ENCODE data around the gene POLR3E. TPM values are rescaled to one million over a fixed set of nuclear protein-coding genes. Genes with fewer than 3 reads are reported as not detected.

The POLR3E gene
- total and polyA plus RNA-seq, 7 experiments from 2014 or later, result 11.8 to 232 (median 107) TPM

DNA sequence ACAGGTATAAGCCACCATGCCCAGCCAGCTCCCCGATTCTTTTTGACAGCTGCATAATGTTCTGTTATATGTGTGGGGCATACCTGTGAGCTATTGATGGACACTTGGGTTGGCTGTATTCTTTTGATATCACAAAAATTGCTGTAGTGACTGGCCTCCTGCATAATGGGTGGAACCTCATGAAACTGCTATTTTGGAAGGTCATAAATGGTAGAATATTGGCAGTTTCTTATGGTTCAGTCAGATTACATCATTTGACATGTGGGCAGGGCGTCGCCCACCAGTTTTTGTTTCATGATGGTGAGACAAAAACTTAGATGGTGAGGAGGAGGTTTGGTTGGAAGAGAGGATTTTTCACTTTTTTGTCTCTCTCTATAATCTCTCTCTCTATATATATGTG lies 26.7 kb upstream of the POLR3E start:
- Mint-ChIP-seq H3K27me3 (no peaks in the 10 kb centered on the region), H3K36me3 (peaks cover 5 to 47% (median 14%) of the 10 kb centered on the region in 5 donors), H3K4me1 (peaks cover under 1 to 7% (median 2%) of the 10 kb centered on the region in 7 donors), H3K4me3 (no peak overlapping the region), H3K27ac (peak overlapping the region in 2 of 9 donors; percentile 14 to 31), H3K9me3 (no peaks in the 10 kb centered on the region)
- no peak for DNase-seq
- intact Hi-C loops (cut with micrococcal nuclease), result no loop called here
- H3K4me1 ChIP-seq (ENCODE audit: control insufficient read depth in 2 of 2, insufficient read depth in 2 of 2, low read length in 2 of 2), result no peaks in the 10 kb centered on the region
- POLR2A ChIA-PET, result interaction anchor here (1.1 kb wide), 1 partner anchor 9 kb away, joined by 3 read pairs; no protein-coding TSS in a partner anchor
- ATAC-seq, result no peak
- no peak overlapping the region for H3K4me3 ChIP-seq (ENCODE audit: low read length)
- H3K9me3 ChIP-seq (ENCODE audit: control insufficient read depth in 2 of 3, low read length in 3 of 3), result no peaks in the 10 kb centered on the region
- CTCF ChIA-PET, result interaction anchor here (0.6 kb wide), 1 partner anchor 37 kb away, joined by 3 read pairs; no protein-coding TSS in a partner anchor
- H3K27ac ChIP-seq (ENCODE audit: low read depth, low read length), result no peak overlapping the region
- no peaks in the 10 kb centered on the region for H3K27me3 ChIP-seq (ENCODE audit: control insufficient read depth in 2 of 2, insufficient read depth in 2 of 2, low read length in 2 of 2)
- peaks cover 0 to 26% (median 3%) of the 10 kb centered on the region in 3 experiments for H3K36me3 ChIP-seq (ENCODE audit: control insufficient read depth in 2 of 3, insufficient read depth in 3 of 3, low read length in 3 of 3)

DNA sequence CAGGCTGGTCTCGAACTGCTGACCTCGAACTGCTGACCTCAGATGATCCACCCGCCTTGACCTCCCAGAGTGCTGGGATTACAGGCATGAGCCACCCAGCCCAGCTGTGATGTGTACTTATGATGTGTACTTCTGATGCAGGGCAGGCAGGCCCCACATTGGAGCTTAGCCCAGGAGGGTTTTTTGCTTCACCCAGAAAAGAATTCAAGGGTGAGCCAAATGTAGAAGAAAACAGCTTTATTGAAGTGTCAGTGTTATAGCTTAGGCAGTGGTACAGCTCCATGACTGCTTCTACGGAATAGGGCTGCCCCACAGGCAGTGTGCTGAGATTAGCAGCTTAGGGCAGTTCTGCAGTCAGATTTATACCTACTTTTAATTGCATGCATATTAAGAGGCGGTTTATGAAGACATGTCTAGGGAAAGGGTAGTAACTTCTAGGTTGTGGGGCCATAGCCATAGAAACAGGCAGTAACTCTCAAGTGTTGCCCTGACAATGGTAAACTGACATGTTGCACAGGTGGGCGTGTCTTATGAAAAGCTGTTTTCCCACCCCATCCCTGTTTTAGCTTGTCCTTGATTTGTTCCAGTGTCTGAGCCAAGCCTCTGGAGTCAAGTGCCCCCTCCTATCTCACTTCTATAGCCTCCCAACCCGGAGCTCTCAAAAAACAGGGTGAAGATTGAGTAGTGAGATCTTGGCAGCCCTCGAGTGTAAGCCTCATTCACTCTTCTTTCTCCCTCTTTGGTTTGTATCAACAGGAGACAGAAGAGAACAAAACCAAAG lies 24.1 kb upstream of the POLR3E start:
- no peaks in the 10 kb centered on the region for H3K27me3 ChIP-seq (ENCODE audit: control insufficient read depth in 2 of 2, insufficient read depth in 2 of 2, low read length in 2 of 2)
- H3K27me3 Mint-ChIP-seq, result no peaks in the 10 kb centered on the region
- no peak for ATAC-seq
- H3K27ac Mint-ChIP-seq, result no peak overlapping the region
- no peak for DNase-seq
- H3K4me1 Mint-ChIP-seq, result peaks cover 0 to 4% (median 0%) of the 10 kb centered on the region in 7 donors
- H3K4me1 ChIP-seq (ENCODE audit: control insufficient read depth in 2 of 2, insufficient read depth in 2 of 2, low read length in 2 of 2), result no peaks in the 10 kb centered on the region
- H3K27ac ChIP-seq (ENCODE audit: low read depth, low read length), result no peak overlapping the region
- H3K9me3 ChIP-seq (ENCODE audit: control insufficient read depth in 2 of 3, low read length in 3 of 3), result no peaks in the 10 kb centered on the region
- H3K36me3 ChIP-seq (ENCODE audit: control insufficient read depth in 2 of 3, insufficient read depth in 3 of 3, low read length in 3 of 3), result peaks cover 0 to 13% (median 3%) of the 10 kb centered on the region in 3 experiments
- H3K9me3 Mint-ChIP-seq, result no peaks in the 10 kb centered on the region
- CTCF ChIA-PET, result no interaction called here
- peaks cover 4 to 38% (median 18%) of the 10 kb centered on the region in 5 donors for H3K36me3 Mint-ChIP-seq
- POLR2A ChIA-PET, result no interaction called here
- H3K4me3 Mint-ChIP-seq, result no peak overlapping the region
- intact Hi-C loops (cut with micrococcal nuclease), result no loop called here
- no peak overlapping the region for H3K4me3 ChIP-seq (ENCODE audit: low read length)

DNA sequence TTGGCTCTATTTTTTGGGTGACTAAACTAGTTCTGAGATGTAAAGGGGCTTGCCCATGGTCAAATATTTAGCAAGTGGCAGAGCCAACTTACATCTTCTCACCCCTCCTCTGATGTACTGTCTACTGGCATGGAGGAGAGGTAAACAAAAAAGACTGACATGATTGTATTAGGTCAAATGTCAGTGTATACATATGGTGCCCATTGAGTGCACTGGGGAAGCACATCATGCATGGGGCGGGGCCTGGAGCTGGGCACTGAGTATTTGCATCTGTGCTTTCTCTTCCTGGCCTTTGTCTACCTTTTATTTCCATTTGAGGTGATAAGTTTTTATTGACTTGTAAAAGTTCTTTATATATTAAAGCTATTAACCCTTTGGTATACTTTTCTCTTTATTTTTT lies 22.3 kb upstream of the POLR3E start:
- ChIA-PET CTCF (no interaction called here), POLR2A (no interaction called here)
- no peak overlapping the region for H3K4me3 ChIP-seq (ENCODE audit: low read length)
- H3K9me3 ChIP-seq (ENCODE audit: control insufficient read depth in 2 of 3, low read length in 3 of 3), result no peaks in the 10 kb centered on the region
- H3K4me1 ChIP-seq (ENCODE audit: control insufficient read depth in 2 of 2, insufficient read depth in 2 of 2, low read length in 2 of 2), result no peaks in the 10 kb centered on the region
- Mint-ChIP-seq H3K27me3 (no peaks in the 10 kb centered on the region), H3K4me1 (peaks cover 0 to 7% (median 0%) of the 10 kb centered on the region in 7 donors), H3K4me3 (no peak overlapping the region), H3K27ac (no peak overlapping the region), H3K36me3 (peaks cover 0 to 30% (median 12%) of the 10 kb centered on the region in 5 donors), H3K9me3 (no peaks in the 10 kb centered on the region)
- DNase-seq, result no peak
- no peak for ATAC-seq
- H3K27me3 ChIP-seq (ENCODE audit: control insufficient read depth in 2 of 2, insufficient read depth in 2 of 2, low read length in 2 of 2), result no peaks in the 10 kb centered on the region
- intact Hi-C loops (cut with micrococcal nuclease), result no loop called here
- H3K27ac ChIP-seq (ENCODE audit: low read depth, low read length), result no peak overlapping the region
- H3K36me3 ChIP-seq (ENCODE audit: control insufficient read depth in 2 of 3, insufficient read depth in 3 of 3, low read length in 3 of 3), result peaks cover 0 to 13% (median 3%) of the 10 kb centered on the region in 3 experiments

DNA sequence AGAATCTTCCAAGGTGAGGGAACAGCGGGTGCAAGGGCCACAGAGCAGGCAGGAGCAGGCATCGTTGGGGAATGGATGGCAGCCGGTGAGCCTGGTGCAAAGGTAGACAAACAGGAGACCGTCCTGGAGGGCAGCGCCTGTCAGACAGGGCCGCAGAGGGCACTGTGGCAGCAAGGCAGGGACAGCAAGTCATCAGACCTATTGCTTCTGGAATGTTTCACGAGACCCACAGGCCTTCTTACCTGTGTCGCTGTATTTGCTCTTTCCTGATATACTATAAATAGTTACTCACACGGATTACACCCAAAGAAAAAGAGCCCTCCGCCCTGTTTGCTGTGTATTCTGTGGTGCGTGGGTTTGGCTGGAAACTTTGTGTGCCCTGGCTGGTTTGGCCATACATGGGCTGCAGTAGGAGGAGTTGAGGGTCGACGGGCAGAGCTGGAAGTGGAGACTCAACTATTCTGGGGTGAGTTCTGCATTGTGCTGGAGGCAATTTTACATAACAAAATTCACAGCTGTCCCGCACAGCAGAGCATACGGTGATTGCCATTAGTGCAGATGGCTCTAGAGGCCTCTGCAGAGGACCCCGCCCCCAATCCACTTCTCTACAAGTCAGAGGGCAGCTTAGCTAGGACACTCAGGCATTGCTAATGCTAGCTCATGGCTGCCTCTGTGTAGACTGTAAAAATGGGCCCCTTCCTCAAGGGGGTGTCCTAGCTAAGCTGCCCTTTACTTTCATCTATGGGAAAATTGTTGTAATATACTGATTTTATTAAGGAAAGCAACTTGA lies 18.6 kb upstream of the POLR3E start:
- Mint-ChIP-seq H3K9me3 (no peaks in the 10 kb centered on the region), H3K36me3 (peaks cover 4 to 32% (median 23%) of the 10 kb centered on the region in 5 donors), H3K27ac (peak overlapping the region in 2 of 9 donors; percentile 47 to 80), H3K27me3 (no peaks in the 10 kb centered on the region), H3K4me3 (no peak overlapping the region), H3K4me1 (peaks cover 0 to 2% (median 0%) of the 10 kb centered on the region in 7 donors)
- Histone ChIP-seq H3K36me3 (ENCODE audit: control insufficient read depth in 2 of 3, insufficient read depth in 3 of 3, low read length in 3 of 3) (peaks cover 0 to 30% (median 0%) of the 10 kb centered on the region in 3 experiments), H3K27ac (ENCODE audit: low read depth, low read length) (no peak overlapping the region), H3K9me3 (ENCODE audit: control insufficient read depth in 2 of 3, low read length in 3 of 3) (no peaks in the 10 kb centered on the region), H3K4me1 (ENCODE audit: control insufficient read depth in 2 of 2, insufficient read depth in 2 of 2, low read length in 2 of 2) (no peaks in the 10 kb centered on the region), H3K4me3 (ENCODE audit: low read length) (no peak overlapping the region), H3K27me3 (ENCODE audit: control insufficient read depth in 2 of 2, insufficient read depth in 2 of 2, low read length in 2 of 2) (no peaks in the 10 kb centered on the region)
- POLR2A ChIA-PET, result no interaction called here
- intact Hi-C loops (cut with micrococcal nuclease), result no loop called here
- ATAC-seq (no peak), DNase-seq (no peak)
- CTCF ChIA-PET, result no interaction called here

DNA sequence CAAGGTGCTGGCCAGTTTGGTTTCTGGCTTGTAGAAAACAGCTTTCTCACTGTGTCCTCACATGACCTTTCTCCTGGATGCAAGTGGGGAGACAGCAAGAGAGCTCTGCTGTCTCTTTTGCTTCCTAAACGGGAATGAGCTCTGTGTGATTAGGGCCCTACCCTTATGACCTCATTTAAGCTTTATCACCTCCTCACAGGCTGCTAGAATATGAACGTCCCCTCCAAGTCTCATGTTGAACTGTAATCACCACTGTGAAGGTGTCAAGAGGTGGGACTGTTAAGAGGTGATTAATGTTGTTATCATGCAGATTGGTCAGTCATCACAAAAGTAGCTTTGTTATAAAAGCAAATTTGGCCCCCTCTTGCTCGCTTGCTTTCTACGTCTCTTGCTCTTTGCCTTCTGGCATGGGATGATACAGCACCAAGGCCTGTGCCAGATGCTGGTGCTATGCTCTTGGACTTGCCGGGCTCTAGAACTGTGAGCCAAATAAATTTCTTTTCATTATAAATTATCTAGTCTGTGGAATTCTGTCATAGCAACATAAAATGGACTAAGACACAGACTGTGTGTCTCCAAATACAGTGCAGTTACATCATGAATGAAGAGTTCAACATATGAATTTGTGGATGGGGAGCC lies 14.8 kb upstream of the POLR3E start:
- peaks cover 0 to 2% (median 0%) of the 10 kb centered on the region in 7 donors for H3K4me1 Mint-ChIP-seq
- Histone ChIP-seq H3K4me3 (ENCODE audit: low read length) (no peak overlapping the region), H3K4me1 (ENCODE audit: control insufficient read depth in 2 of 2, insufficient read depth in 2 of 2, low read length in 2 of 2) (no peaks in the 10 kb centered on the region), H3K27ac (ENCODE audit: low read depth, low read length) (no peak overlapping the region), H3K27me3 (ENCODE audit: control insufficient read depth in 2 of 2, insufficient read depth in 2 of 2, low read length in 2 of 2) (no peaks in the 10 kb centered on the region), H3K9me3 (ENCODE audit: control insufficient read depth in 2 of 3, low read length in 3 of 3) (no peaks in the 10 kb centered on the region), H3K36me3 (ENCODE audit: control insufficient read depth in 2 of 3, insufficient read depth in 3 of 3, low read length in 3 of 3) (peaks cover 0 to 37% (median 0%) of the 10 kb centered on the region in 3 experiments)
- CTCF ChIA-PET, result no interaction called here
- H3K9me3 Mint-ChIP-seq, result no peaks in the 10 kb centered on the region
- peaks cover 6 to 39% (median 25%) of the 10 kb centered on the region in 5 donors for H3K36me3 Mint-ChIP-seq
- no peaks in the 10 kb centered on the region for H3K27me3 Mint-ChIP-seq
- intact Hi-C loops (cut with micrococcal nuclease), result no loop called here
- POLR2A ChIA-PET, result no interaction called here
- H3K27ac Mint-ChIP-seq, result no peak overlapping the region
- no peak overlapping the region for H3K4me3 Mint-ChIP-seq
- DNase-seq (no peak), ATAC-seq (no peak)

DNA sequence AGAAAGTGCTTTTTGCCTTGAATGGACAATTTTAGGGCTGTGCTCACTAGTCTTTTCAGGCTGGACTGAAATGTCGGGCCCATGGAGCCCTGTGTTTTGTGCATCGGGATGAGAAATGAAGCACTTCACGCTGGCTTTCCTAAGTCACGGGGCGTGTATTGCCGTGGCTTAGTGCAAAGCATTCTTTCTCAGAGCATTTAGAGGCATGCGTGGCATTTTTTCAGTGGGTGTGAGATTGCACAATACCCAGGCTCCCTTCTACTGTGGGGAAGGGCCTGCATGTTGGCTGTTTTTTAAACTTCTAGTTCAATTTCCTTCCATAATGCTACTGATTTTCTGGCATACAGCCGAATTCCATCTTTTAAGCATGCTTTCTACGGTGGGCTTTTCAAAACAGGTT lies 12.6 kb upstream of the POLR3E start:
- H3K4me1 Mint-ChIP-seq, result no peaks in the 10 kb centered on the region
- Histone ChIP-seq H3K36me3 (ENCODE audit: control insufficient read depth in 2 of 3, insufficient read depth in 3 of 3, low read length in 3 of 3) (peaks cover 0 to 34% (median 0%) of the 10 kb centered on the region in 3 experiments), H3K9me3 (ENCODE audit: control insufficient read depth in 2 of 3, low read length in 3 of 3) (no peaks in the 10 kb centered on the region), H3K4me1 (ENCODE audit: control insufficient read depth in 2 of 2, insufficient read depth in 2 of 2, low read length in 2 of 2) (no peaks in the 10 kb centered on the region), H3K27ac (ENCODE audit: low read depth, low read length) (no peak overlapping the region), H3K27me3 (ENCODE audit: control insufficient read depth in 2 of 2, insufficient read depth in 2 of 2, low read length in 2 of 2) (no peaks in the 10 kb centered on the region), H3K4me3 (ENCODE audit: low read length) (no peak overlapping the region)
- peaks cover 6 to 33% (median 17%) of the 10 kb centered on the region in 5 donors for H3K36me3 Mint-ChIP-seq
- no peaks in the 10 kb centered on the region for H3K9me3 Mint-ChIP-seq
- H3K27me3 Mint-ChIP-seq, result no peaks in the 10 kb centered on the region
- ChIA-PET POLR2A (no interaction called here), CTCF (no interaction called here)
- DNase-seq, result no peak
- intact Hi-C loops (cut with micrococcal nuclease), result no loop called here
- no peak for ATAC-seq
- H3K4me3 Mint-ChIP-seq, result no peak overlapping the region
- H3K27ac Mint-ChIP-seq, result no peak overlapping the region

All from naive thymus-derived CD4-positive, alpha-beta T cell (primary cell).